HepG2 (cell line): ENCODE data around the gene ZBTB20. TPM values are rescaled to one million over a fixed set of nuclear protein-coding genes. Genes with fewer than 3 reads are reported as not detected.

Experiments used
- ATAC-seq: fragments of 200-7000 bp; cut with Tn5 transposase; 3 replicates; pipeline ENCODE4 v1.9.1; 2020; ENCODE audit warnings: mild to moderate bottlenecking, moderate library complexity
- BruUV-seq: library from RNA; stranded (reverse); fragments of 400-500 nt; replicated peaks from 2 replicates; lab custom pipeline; 2021; lab: Mats Ljungman, UMichigan
- CTCF ChIA-PET: fragments of 300-600 bp; formaldehyde crosslinking; extraction: SDS; loops from one replicate; lab custom pipeline; 2021; ENCODE audit warnings: low total read pairs, inconsistent platforms, low intra/inter-chr PET ratio; lab: Yijun Ruan, JAX
- POLR2A ChIA-PET: fragments of 350-600 bp; sonication (Branson Sonifier 250); formaldehyde crosslinking; loops from one replicate; lab custom pipeline; 2020; ENCODE audit warnings: antibody characterized with exemption, inconsistent platforms; lab: Yijun Ruan, JAX
- DNase-seq: peaks from one replicate; pipeline ENCODE4 v3.0.0-alpha.2; 2015; ENCODE audit warnings: low spot score
- FAIRE-seq: peaks from 3 replicates; lab custom pipeline; 2011; peaks lifted over from hg19 to GRCh38; lab: Jason Lieb, UNC
- H2AFZ ChIP-seq: one replicate; pipeline ENCODE4 v1.6.1; 2011; ENCODE audit warnings: low read length, inconsistent platforms
- H3K27ac ChIP-seq: fragments of 300-600 bp; 3 replicates; pipeline ENCODE4 v1.8.0; 2011; ENCODE audit warnings: mixed run types, mild to moderate bottlenecking, mixed read lengths, low read length, inconsistent platforms; ENCODE audit not compliant: insufficient read depth; ENCODE audit errors: extremely low read length
- H3K27me3 ChIP-seq, 2 experiments: fragments of 200-600 bp in 1 of 2; 2 replicates in 1 of 2; 3 replicates in 1 of 2; pipeline versions ENCODE4 v1.6.0 to v1.8.0; 2011; ENCODE audit warnings: low read length in 2 of 2, mild to moderate bottlenecking in 2 of 2, moderate library complexity in 2 of 2, inconsistent platforms in 1 of 2; ENCODE audit not compliant: insufficient read depth in 2 of 2, control insufficient read depth in 1 of 2
- H3K36me3 ChIP-seq, 2 experiments: fragments of 200-600 bp in 1 of 2; replicated peaks in 1 of 2; 2 replicates in 1 of 2; 3 replicates in 1 of 2; pipeline versions ENCODE4 v1.5.1 to v1.8.0; 2011; ENCODE audit warnings: low read length in 2 of 2, inconsistent platforms in 1 of 2; ENCODE audit not compliant: insufficient read depth in 2 of 2, control insufficient read depth in 1 of 2
- H3K4me1 ChIP-seq: 2 replicates; pipeline ENCODE4 v1.5.1; 2012; ENCODE audit warnings: low read length, inconsistent platforms; ENCODE audit not compliant: insufficient read depth
- H3K4me2 ChIP-seq: 2 replicates; pipeline ENCODE4 v1.6.0; 2011; ENCODE audit warnings: low read depth, low read length, inconsistent platforms
- H3K4me3 ChIP-seq, 3 experiments: fragments of 200-600 bp in 1 of 3; sonication (generic), shearing (Covaris generic) in 1 of 3; replicated peaks in 1 of 3; 2 replicates each; pipeline ENCODE4 v1.5.1; 2011 to 2016; ENCODE audit warnings: low read length in 3 of 3, inconsistent platforms in 2 of 3, low read depth in 2 of 3, mild to moderate bottlenecking in 2 of 3, control low read depth in 1 of 3, mixed read lengths in 1 of 3; ENCODE audit not compliant: insufficient read depth in 1 of 3
- H3K79me2 ChIP-seq: one replicate; pipeline ENCODE4 v1.6.1; 2011; ENCODE audit warnings: low read length, inconsistent platforms; ENCODE audit not compliant: insufficient read depth
- H3K9ac ChIP-seq: 2 replicates; pipeline ENCODE4 v1.6.0; 2011; ENCODE audit warnings: mild to moderate bottlenecking, low read depth, low read length, inconsistent platforms; ENCODE audit not compliant: insufficient read depth
- H3K9me3 ChIP-seq: 2 replicates; pipeline ENCODE4 v1.5.1; 2012; ENCODE audit warnings: mild to moderate bottlenecking, low read length
- H4K20me1 ChIP-seq: 2 replicates; pipeline ENCODE4 v1.6.0; 2011; ENCODE audit warnings: inconsistent platforms, mild to moderate bottlenecking, low read length, moderate library complexity; ENCODE audit not compliant: insufficient read depth
- AKAP8 ChIP-seq: sonication (generic); formaldehyde crosslinking; IDR thresholded peaks from 2 replicates; pipeline ENCODE4 v1.5.1; 2020; ENCODE audit warnings: mild to moderate bottlenecking, missing genetic modification reagents
- MLXIP ChIP-seq: sonication (generic); formaldehyde crosslinking; IDR thresholded peaks from 2 replicates; pipeline ENCODE4 v1.9.0; 2021; ENCODE audit warnings: missing genetic modification reagents, borderline replicate concordance
- NFAT5 ChIP-seq: sonication (generic); formaldehyde crosslinking; IDR thresholded peaks from 2 replicates; pipeline ENCODE4 v1.4.0; 2020; ENCODE audit warnings: missing genetic modification reagents
- PREB ChIP-seq: sonication (generic); formaldehyde crosslinking; IDR thresholded peaks from 2 replicates; pipeline ENCODE4 v1.4.0; 2020; ENCODE audit warnings: missing genetic modification reagents
- SIN3A ChIP-seq: IDR thresholded peaks from 2 replicates; pipeline ENCODE4 v1.6.1; 2011; ENCODE audit warnings: low read depth, mild to moderate bottlenecking, control low read depth, low read length, borderline replicate concordance
- ZFY ChIP-seq: sonication (generic); formaldehyde crosslinking; IDR thresholded peaks from 2 replicates; pipeline ENCODE4 v1.4.0; 2020; ENCODE audit warnings: missing genetic modification reagents
- ZNF432 ChIP-seq: sonication (generic); formaldehyde crosslinking; IDR thresholded peaks from 2 replicates; pipeline ENCODE4 v1.5.0; 2020; ENCODE audit warnings: missing genetic modification reagents, mild to moderate bottlenecking, borderline replicate concordance
- ZNF879 ChIP-seq: sonication (generic); formaldehyde crosslinking; IDR thresholded peaks from 2 replicates; pipeline ENCODE4 v1.8.1; 2023; ENCODE audit warnings: missing genetic modification reagents
- WGBS: methylation state at CpG from one replicate; pipeline ENCODE4 v1.1.6; 2017; ENCODE audit warnings: low lambda C conversion rate; 5-methylcytosine and 5-hydroxymethylcytosine counted together
- in situ Hi-C: cut with HindIII; loops from 2 replicates; pipeline ENCODE4 v1.10.0; 2017; ENCODE audit warnings: low pct_unique_long_range_greater_than_20kb; ENCODE audit not compliant: extremely low pct_ligation_motif_present
- intact Hi-C: fragments of 100-400 bp; cut with micrococcal nuclease; formaldehyde crosslinking; loops from one replicate; pipeline ENCODE4 v1.10.0; 2022; ENCODE audit not compliant: unreplicated experiment
- polyA plus RNA-seq, 8 experiments: library from polyadenylated mRNA; depleted of rRNA in 3 of 8; stranded (reverse) in 7 of 8; unstranded in 1 of 8; fragments of >200 nt; fragmentation: Illumina TruSeq in 4 of 8; extraction: Trizol in 4 of 8; gene quantifications; 2 replicates each; pipeline versions ENCODE4 v1.2.1 to v1.2.3, GENCODE V29; 2011 to 2016; ENCODE audit warnings: low read depth in 4 of 8, missing spikeins in 1 of 8, mixed read lengths in 1 of 8; ENCODE audit not compliant: insufficient read depth in 1 of 8
- total RNA-seq, 5 experiments: library from RNA; depleted of rRNA; stranded (reverse); fragments of >200 nt; fragmentation: Illumina TruSeq; extraction: Trizol; gene quantifications; 2 replicates each; pipeline ENCODE4 v1.2.3, GENCODE V29; 2016; ENCODE audit warnings: low read depth in 1 of 5

Gene ZBTB20
- total and polyA plus RNA-seq, 2 of the 13 experiments (the other 11 are each of a cell fraction or from before 2014, with no cell fraction given) = 1.9 to 8.8 TPM

GRCh38 chr3:114686621-114687020 is 460.5 kb downstream of the ZBTB20 start (continued):
- TF ChIP-seq NFAT5 (CRISPR knock-in tag) (no peak), PREB (CRISPR knock-in tag) (no peak)

GRCh38 chr3:114685161-114685560 is 461.9 kb downstream of the ZBTB20 start:
- BruUV-seq = no TSS peak
- H3K27me3 ChIP-seq = no peaks in the 10 kb centered on the region
- H3K27ac ChIP-seq = no peak overlapping the region
- no peak overlapping the region for H2AFZ ChIP-seq
- DNase-seq = no peak
- CTCF ChIA-PET = no interaction called here
- no peak overlapping the region for H3K4me2 ChIP-seq
- no peak overlapping the region for H3K4me3 ChIP-seq
- FAIRE-seq = no peak
- H3K79me2 ChIP-seq = no peaks in the 10 kb centered on the region
- WGBS = 100% methylated on average over 4 of the region's 4 CpGs
- H3K36me3 ChIP-seq = no peaks in the 10 kb centered on the region
- POLR2A ChIA-PET = no interaction called here
- no peaks in the 10 kb centered on the region for H3K9me3 ChIP-seq
- intact Hi-C loops = no loop called here
- in situ Hi-C loops = no loop called here
- ATAC-seq = no peak
- H3K4me1 ChIP-seq = peaks cover 14% of the 10 kb centered on the region
- H4K20me1 ChIP-seq = no peaks in the 10 kb centered on the region
- H3K9ac ChIP-seq = no peak overlapping the region
- TF ChIP-seq SIN3A (no peak), AKAP8 (CRISPR knock-in tag) (no peak), NFAT5 (CRISPR knock-in tag) (no peak), MLXIP (CRISPR knock-in tag) (no peak), ZNF432 (CRISPR knock-in tag) (no peak), ZNF879 (CRISPR knock-in tag) (no peak), ZFY (CRISPR knock-in tag) (no peak)
